NCI-H510A treated with DMSO at 0.1 percent for 48 hours (cell line): Measurements from ENCODE around the gene MPZL3.

Experiments
- DNase-seq: peaks from one replicate; lab custom pipeline; 2025; lab: John Stamatoyannopoulos, UW

MPZL3 gene, protein sequence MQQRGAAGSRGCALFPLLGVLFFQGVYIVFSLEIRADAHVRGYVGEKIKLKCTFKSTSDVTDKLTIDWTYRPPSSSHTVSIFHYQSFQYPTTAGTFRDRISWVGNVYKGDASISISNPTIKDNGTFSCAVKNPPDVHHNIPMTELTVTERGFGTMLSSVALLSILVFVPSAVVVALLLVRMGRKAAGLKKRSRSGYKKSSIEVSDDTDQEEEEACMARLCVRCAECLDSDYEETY

DNA sequence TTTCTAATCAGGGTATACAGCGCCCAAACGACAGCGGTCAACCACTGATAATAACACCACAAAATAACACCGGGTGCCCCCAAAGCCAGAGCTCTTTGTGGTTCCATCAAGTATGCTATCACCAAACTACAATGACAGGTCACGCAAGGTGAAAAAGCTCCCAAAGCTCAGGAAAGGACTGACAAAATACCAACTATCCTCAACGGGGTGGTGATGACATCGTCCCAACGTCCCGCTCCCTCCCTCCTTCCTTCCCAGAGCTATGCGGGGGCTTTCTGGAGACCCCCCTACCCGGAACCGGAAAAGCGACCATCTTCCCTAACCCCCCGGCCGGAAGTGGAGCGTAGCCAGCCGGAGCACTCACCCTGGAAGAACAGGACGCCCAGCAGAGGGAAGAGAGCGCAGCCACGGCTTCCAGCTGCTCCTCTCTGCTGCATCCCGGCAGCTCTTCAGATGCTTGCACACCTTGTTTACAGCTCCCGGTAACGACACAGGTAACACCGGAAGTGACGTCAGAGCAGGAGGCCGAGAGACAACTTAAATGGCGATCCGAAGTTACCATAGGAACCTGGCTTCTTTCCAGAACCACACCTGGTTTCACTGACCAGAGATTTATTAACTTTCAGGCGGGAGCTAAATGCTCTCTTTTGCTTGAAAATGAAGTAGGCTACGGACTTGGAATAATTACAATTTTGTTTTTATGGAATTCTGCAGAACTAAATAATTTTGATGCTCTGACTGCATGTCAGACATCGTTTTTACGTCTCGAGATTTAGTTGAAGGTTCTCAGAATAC, at the start of gene MPZL3:
TSS of gene MPZL3 (minus strand) at position 508 of the 795 bp plus-strand sequence. CDS start at position 437, 71 bp downstream.
- DNase-seq = peak; percentile 97

DNA sequence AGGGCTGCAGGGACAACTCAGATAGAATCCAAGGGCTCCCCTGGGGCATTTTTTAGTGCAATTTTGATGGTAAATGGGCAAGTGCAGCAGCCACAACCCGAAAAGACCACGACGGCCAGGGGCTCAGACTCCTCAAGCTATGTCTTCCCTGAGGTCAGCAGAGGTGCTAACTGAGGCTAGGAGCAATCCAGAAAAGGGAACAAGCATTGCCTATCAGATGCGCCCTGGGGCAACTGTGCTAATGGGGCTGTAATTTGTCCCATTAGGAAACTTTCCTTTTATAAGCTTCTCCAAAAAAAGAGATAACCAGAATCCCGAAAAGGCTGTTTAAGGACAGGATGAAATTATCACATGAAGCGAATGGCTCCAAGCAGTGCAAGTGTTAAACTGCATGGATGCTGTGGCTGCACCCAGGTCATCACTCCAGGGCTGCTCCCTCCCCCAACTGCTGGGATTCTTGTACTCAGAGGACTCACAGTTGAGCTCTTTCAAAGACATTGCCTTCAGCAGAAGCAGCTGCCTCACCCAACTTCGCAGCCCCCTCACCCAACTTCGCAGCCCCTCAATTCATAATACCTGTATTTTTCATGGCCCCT, 49.5 kb upstream of the MPZL3 start:
- no peak for DNase-seq

DNA sequence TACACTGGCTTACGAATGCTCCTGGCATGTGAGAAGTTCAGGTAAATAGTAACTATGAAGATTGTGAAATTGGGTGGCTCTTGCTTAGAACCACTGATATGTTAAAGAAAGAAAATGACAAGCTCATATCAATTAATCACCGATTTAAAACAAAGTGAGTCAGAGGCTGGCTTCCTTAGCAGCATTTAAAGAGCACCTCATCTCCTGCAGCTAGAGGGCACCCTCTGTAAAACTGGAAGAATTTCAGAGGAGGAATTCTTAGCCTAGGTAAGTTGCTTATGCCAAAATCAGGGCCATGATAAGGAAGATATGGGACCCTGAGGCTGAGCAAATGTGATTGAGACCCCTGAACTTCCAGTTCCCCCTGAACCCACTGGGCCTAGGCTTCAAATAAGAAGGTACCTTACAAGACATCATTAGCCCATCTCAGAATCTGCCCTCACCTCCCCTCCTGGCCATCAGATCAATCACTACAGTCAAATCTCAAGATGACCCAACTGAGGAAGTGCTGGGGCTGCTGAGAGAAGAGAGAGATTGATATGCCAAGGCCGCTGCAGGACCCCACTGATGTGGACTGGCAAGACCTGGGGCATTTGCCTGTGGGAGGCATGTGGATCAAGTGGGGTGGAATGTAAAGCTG, 43.8 kb upstream of the MPZL3 start:
- DNase-seq = no peak

DNA sequence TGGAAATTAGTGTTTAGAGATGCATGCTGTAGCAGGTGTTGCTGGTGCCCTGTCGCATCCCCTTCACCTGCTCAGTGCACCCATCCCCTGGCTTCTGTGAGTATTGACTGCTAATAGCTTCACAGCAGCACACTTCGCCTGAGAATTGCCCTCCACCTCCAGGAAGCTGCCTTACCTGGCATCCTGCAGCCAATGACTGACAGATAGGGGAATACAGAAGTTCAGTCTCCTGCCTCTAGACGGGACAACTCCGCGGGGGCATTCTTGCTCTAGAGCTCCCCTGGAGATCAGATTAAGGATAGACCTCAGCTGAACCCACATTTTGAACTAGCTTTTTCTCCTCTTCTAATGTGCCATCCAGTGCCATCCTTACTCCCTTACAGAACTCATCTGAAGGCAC, 43.0 kb upstream of the MPZL3 start:
- DNase-seq = no peak

DNA sequence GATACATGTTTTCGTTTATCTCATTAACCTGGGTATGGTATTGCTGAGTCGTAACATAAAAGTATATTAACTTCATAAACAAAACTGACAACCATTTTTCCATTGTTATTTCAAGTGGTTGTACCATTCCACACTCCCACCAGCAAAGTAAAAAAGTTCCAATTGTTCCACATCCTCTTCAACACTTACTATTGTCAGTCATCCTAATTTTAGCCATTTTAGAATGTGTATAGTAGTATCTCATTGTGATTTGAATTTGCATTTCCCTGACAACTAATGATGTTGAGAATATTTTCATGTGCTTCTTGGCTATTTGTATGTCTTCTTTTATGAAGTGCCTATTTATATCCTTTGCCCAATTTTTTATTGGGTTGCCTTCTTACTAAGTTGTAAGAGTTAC, 41.9 kb upstream of the MPZL3 start:
- DNase-seq = no peak

DNA sequence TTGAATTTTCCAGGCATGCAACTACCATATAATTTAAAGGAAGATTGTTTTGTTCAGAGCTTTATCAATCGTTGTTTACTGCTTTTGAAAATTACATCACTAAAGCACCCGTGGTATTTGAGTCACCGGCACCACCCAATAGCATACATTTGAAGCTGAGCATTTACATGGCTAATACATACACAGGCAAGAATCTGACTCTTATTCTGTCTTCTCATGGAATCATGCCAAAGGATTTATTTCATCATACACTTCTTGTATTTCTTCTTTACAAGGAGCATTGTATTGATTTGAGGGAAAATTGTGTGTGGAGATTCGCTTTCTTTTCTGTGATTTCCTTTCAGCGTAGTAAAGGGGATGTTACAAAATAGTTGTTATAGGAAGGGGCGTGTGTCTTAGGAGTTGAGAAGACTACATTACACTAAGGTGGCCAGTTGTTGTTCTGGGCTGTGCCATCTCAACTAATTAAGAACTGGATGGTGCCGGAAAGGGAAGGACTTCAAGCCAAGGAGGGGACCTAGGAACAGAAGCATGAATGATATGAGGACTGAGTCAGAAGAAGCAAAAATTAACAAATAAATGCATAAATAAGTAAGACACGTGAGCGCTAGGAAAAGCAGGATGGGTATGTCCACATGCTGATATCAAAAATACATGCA, 39.4 kb upstream of the MPZL3 start:
- DNase-seq = no peak

DNA sequence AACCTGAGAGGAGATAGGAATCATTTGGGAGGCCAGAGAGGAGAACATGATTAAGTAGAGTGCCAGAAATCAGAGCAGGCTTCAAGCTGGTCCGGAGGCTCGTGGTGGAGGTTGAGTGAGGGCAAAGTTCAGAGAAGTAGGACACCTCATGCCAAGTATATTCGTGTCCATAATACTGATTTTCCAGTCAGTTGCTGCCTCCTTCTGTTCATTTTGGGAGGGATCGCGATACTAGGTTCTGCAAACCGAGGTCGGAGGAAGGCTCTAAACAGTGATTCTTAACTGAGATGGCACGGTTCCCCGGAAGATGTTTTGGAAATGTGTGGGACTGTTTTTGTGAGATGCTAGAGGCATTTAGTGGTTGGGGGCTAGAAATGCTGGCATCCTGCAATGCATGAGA, 38.8 kb upstream of the MPZL3 start:
- no peak for DNase-seq

DNA sequence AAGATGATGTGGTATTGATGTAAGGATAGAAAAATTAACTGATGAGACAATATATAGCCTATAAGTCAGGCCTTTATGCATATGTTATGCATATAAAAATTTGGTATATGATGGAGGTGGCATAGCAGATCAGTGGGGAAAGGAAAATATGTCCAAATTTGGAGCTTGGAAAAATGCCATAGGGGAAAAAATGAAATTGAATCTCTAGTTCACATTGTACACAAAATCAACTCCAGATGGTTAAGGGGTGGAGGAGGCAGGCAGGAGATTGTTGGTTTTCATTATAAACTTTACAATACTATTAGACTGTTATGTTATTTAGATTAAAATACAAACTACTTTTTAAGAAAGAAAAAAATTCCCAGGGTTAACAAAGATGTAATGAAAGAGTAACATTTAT, 37.2 kb upstream of the MPZL3 start:
- no peak for DNase-seq

DNA sequence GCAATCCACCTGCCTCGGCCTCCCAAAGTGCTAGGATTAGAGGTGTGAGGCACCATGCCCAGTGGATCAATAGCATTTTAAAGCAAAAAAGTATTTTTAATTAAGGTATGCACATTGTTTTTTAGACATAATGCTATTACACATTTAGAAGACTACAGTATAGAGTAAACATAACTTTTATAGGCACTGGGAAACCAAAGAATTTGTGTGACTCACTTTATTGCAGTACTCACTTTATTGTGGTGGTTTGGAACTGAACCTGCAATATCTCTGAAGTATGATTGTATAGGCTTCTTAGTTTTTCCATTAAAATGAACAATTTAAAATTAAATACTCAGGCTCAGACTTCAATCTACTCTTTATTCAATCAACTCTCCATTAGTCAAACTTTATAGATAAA, 34.8 kb upstream of the MPZL3 start:
- no peak for DNase-seq

DNA sequence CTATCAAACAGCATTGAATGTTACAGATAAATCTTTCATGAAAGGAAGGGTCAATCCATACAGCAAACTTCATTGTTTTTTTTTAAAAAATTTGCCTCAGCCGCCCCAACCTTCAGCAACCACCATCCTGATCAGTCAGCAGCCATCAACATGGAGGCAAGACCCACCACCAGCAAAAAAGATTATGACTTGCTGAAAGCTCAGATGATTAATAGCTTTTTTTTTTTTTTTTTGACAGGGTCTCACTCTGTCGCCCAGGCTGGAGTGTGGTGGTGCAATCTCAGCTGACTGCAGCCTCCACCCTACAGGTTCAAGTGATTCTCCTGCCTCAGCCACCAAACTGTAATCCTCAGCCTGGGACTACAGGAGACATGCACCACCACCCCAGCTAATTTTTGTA, 34.4 kb upstream of the MPZL3 start:
- no peak for DNase-seq

DNA sequence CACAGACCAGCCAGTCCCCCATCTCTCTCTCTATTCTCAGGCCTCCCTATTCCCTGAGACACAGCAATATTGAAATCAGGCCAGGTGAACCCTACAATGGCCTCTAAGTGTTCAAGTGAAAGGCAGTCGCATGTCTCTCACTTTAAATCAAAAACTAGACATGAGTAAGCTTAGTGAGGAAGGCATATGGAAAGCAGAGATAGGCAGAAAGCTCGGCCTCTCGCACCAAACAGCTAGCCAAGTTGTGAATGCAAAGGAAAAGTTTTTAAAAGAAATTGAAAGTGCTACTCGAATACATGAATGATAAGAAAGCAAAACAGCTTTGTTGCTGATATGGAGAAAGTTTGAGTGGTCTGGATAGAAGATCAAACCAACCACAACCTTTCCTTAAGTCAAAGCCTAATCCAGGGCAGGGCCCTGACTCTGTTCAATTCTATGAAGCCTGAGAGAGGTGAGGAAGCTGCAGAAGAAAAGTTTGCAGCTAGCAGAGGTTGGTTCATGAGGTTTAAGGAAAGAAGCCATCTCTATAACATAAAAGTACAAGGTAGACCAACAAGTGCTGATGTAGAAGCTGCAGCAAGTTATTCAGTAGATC, 31.7 kb upstream of the MPZL3 start:
- no peak for DNase-seq

DNA sequence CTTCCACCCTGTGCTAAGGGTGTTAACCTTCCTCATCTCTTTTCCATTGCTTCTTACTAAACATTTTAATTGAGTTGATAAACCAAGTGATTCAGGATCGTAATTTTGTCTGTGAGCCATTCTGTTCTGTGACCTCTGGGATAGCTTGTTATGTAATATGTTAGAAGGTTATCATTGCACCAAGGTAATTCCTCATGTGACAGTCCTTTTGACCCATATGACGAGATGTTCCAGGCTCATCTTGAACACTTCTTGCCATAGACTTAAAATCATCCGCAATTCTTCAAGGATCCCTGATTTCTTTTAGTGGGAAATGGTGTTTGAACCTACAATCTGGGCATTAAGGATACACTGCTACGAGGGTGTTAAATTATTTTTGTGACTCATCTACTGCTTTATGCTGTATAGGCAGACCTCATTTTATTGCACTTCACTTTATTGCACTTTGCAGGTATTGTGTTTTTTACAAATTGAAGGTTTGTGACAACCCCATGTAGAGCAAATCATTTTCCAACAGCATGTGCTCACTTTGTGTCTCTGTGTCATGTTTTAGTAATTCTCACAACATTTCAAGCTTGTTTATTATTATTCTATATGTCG, 31.0 kb upstream of the MPZL3 start:
- no peak for DNase-seq

DNA sequence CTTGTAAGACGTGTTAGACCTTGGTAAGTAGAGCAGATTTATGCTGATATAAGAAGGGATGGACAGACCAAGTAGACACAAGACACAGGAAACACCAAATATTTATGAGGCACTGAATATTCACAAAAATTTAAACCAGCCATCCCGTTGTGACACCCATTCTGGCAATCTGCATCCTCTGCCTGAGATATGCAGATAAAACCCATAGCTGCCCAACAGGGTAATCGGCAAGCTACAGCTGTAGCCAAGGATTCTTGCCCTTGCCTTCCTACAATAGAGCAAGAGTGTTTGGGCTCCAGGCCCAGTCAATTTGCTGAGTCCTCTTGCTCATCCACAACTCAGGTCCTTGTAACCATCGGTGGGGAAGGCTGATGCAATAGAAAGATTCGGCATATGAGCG, 30.4 kb upstream of the MPZL3 start:
- no peak for DNase-seq

DNA sequence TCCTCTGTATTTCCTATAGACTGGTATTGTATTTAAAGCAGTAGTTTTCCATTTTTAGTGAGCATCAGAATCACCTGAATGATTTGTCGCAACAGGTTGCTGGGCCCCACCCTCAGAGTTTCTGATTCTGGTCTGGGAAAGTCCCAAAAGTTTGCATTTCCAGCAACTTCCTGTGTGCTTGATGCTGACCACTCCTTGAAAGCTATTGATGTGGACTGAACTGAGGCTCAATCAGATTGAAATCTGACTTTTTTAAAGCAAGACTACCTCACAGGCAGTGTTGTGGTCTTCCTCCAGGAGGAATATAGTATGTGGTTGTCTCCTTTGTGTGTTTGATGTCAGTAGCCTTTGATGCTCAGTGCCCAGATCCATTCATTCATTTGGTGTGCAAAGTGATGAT, 29.1 kb upstream of the MPZL3 start:
- DNase-seq = no peak

DNA sequence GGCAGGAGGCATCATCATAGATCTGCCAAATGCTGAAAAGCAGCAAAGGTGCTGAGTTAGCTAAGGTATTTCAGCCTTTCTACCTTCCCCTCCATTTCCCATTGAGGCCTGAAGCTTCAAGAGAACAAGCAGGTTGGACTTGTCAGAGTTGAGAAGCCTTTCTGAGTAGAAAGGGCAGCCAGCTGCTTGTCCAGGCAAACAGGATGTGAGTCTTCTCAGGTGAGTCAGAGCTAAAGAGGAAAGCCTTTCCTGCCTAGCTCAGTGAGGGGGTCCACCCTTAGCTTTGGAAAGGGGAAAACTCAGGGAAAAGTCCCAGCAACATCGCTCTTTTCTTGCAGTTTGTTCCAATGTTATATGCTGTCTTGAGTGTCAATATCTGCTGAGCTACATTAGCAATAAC, 25.1 kb upstream of the MPZL3 start:
- peak; percentile 26 for DNase-seq

DNA sequence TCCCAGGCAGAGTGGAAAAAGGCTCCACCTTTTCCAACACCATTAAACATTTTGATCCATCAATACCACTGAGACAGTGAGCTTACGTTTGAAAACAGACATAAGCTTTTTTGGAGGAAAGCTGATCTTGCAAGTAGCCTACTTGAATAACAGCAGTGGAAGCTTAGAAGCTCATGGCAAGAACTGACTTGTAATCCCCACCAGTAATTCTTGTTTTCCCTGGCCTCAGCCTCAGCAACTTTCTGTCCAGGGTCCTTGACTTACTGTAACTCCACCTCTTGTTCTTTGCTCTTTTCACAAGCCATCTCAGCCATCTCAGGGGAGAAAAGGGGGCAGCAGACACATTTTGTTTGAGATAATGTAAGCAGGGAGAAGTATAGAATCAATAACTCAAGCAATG, 24.3 kb upstream of the MPZL3 start:
- no peak for DNase-seq

DNA sequence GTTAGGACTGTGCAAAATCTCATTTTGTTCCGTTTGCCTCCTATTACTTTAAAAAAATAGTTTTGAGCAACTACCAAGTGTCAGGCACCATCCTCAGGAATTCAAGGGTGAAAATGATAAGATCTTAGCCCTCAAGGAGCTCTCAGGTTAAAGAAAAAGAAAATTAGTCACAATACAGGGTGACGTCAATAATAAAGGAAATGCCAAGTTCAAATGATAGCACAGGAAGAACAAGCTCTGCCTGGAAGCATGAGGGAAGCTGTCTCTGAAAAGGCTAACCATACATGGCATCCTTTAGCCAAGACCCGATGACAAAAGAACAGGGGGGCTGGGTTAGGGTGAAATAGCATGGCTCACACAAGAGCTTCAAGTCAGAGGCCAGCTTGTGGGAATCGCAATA, 23.0 kb upstream of the MPZL3 start:
- DNase-seq = no peak

DNA sequence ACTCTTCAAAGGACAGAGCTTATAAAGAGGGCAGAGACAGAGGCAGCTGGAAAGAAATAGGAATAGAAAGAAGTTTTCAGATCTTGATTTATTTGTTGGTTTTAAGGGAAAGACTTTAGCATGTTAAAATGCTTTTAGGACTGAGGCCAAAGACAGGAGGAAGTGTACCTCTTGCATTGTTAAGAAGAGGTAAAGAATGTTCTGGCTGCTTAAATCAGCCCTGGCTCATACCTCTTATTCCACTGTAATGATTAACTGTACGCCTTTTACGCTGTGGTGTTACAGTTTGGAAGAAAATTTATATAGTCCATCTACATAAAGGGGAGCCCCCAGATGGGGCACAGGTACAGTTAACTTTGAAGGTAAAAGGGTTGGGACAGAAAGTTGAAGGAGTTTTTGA, 22.0 kb upstream of the MPZL3 start:
- no peak for DNase-seq

DNA sequence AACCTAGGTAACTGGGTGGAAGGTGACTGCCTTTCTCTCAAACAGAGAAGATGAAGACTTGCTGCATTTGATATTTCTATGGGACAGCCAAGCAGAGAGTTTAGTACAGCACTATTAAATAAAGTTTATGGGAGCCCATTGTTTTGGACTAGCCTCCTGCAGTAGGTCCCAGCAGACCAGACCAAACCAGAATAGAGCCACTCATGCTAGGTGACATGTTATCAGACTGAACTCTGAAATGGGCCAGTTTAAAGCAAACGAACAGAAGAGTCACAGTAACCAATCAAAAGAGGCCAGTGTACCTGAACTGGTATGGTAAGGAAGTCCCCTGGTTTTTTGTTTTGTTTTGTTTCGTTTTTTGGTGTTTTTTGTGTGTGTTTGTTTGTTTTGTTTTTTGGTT, 19.8 kb upstream of the MPZL3 start:
- no peak for DNase-seq

DNA sequence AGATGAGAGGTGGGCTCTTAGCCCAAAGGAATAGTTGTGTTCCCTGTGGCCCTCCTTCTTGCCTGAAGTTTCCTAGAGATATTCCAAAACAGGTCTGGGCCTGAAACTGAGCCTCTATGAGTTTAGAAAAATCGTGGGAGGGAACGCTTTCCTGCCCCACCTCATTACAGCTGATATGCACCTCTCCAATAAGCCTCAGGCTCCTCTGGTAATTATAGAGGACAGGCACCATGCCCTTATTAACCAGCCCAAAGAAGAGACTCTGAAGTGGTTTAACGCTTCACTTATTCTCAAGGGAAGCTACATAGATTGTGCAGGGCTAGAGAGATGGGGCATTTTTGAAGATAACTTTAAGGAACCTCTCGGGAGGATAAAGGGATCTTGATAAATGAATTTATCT, 15.3 kb upstream of the MPZL3 start:
- no peak for DNase-seq

DNA sequence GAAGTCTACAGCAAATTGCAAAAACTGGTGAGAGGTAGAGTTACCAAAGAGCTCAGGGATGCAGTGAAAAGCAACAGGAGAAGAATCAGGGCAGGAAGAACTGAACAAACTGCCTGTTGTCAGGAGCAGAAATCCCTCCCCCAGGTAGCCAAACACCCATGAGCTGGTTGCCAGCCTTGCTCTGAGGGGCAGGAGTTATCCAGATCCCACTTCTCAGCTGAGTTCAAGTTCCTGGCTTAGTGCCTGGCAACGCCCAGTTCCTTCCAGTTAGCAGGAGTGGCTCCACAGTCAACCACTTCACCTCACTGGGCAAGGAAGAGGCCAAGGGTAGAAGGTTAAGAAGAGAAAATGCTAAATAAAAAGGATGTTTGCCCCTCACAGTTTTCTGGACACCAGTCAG, 13.8 kb upstream of the MPZL3 start:
- no peak for DNase-seq
